GM12878 (cell line): ENCODE data around the gene CFL2.
"Not testable (repeated sequence)": the region's sequence is repeated elsewhere in the genome, so short reads cannot be mapped to it uniquely, and the experiment has no call there.

Source experiments
- EP300 ChIP-seq, 2 experiments: fragments of 150-350 bp in 1 of 2; IDR thresholded peaks; 2 replicates each; pipeline ENCODE4 v1.6.1; 2011 to 2012; ENCODE audit warnings: low read depth in 2 of 2, low read length in 2 of 2, borderline replicate concordance in 1 of 2, improper control_type of control experiment in 1 of 2, inconsistent platforms in 1 of 2; ENCODE audit not compliant: control insufficient read depth in 1 of 2
- JUND ChIP-seq: IDR thresholded peaks from 2 replicates; pipeline ENCODE4 v1.6.1; 2012; ENCODE audit warnings: low read depth, mild to moderate bottlenecking, low read length, improper control_type of control experiment, moderate library complexity
- MXI1 ChIP-seq: fragments of 150-350 bp; IDR thresholded peaks from 2 replicates; pipeline ENCODE4 v1.6.1; 2011; ENCODE audit warnings: low read depth, mild to moderate bottlenecking, inconsistent platforms, low read length, improper control_type of control experiment
- POLR2AphosphoS5 ChIP-seq: IDR thresholded peaks from 2 replicates; pipeline ENCODE4 v1.6.1; 2011; ENCODE audit warnings: mild to moderate bottlenecking, low read length, inconsistent platforms
- SUZ12 ChIP-seq: fragments of 200-600 bp; sonication (generic); IDR thresholded peaks from one replicate; pipeline ENCODE4 v1.6.1; 2018; ENCODE audit warnings: antibody characterized with exemption, mild to moderate bottlenecking; ENCODE audit not compliant: unreplicated experiment
- YY1 ChIP-seq: IDR thresholded peaks from 2 replicates; pipeline ENCODE4 v1.6.1; 2011; ENCODE audit warnings: low read depth, mild to moderate bottlenecking, low read length
- TF ChIP-seq, protein P1 (sequence below), 3 experiments: IDR thresholded peaks in 2 of 3; conservative IDR thresholded peaks in 1 of 3; 2 replicates each; pipeline ENCODE4 v1.5.1; 2011; ENCODE audit warnings: low read depth in 3 of 3, low read length in 3 of 3, mild to moderate bottlenecking in 3 of 3, control low read depth in 2 of 3, moderate library complexity in 2 of 3, inconsistent platforms in 1 of 3, mixed read lengths in 1 of 3; ENCODE audit not compliant: control insufficient read depth in 2 of 3, insufficient read depth in 1 of 3; ENCODE audit errors: extremely low read depth in 1 of 3
- TF ChIP-seq, protein P2 (sequence below): fragments of 450-650 bp; IDR thresholded peaks from 2 replicates; pipeline ENCODE4 v1.6.1; 2016; ENCODE audit warnings: mild to moderate bottlenecking

DNA sequence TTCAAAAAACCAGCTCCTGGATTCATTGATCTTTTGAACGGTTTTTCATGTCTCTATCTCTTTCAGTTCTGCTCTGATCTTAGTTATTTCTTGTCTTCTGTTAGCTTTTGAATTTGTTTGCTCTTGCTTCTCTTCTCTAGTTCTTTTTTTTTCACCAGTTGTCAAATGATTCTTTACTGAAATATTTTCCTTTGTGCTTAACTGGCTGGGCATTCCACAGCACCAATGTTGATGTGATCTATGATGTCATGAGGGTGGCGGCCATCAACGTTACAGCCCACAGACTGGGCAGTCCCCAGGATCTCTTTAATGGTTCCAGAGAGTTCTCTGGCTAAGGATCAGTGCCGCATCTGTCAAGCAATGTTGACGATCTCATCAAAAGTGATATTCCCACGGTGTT is 25.7 kb upstream of the CFL2 start:
- not testable (repeated sequence) for TF ChIP-seq POLR2AphosphoS5; JUND; MXI1; EP300 (IDR thresholded peaks at IDR 0.05; ENCODE audit: borderline replicate concordance in 1 of 2, control insufficient read depth in 1 of 2, low read depth in 2 of 2, low read length in 2 of 2); SUZ12; YY1
- TF ChIP-seq, protein P1, sequence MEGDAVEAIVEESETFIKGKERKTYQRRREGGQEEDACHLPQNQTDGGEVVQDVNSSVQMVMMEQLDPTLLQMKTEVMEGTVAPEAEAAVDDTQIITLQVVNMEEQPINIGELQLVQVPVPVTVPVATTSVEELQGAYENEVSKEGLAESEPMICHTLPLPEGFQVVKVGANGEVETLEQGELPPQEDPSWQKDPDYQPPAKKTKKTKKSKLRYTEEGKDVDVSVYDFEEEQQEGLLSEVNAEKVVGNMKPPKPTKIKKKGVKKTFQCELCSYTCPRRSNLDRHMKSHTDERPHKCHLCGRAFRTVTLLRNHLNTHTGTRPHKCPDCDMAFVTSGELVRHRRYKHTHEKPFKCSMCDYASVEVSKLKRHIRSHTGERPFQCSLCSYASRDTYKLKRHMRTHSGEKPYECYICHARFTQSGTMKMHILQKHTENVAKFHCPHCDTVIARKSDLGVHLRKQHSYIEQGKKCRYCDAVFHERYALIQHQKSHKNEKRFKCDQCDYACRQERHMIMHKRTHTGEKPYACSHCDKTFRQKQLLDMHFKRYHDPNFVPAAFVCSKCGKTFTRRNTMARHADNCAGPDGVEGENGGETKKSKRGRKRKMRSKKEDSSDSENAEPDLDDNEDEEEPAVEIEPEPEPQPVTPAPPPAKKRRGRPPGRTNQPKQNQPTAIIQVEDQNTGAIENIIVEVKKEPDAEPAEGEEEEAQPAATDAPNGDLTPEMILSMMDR (IDR thresholded peaks at IDR 0.05 in 2 of 3, conservative IDR thresholded peaks at IDR 0.05 in 1 of 3; ENCODE audit: control insufficient read depth in 2 of 3, extremely low read depth in 1 of 3, insufficient read depth in 1 of 3, low read depth in 3 of 3, low read length in 3 of 3) = not testable (repeated sequence)
- TF ChIP-seq, protein P2, sequence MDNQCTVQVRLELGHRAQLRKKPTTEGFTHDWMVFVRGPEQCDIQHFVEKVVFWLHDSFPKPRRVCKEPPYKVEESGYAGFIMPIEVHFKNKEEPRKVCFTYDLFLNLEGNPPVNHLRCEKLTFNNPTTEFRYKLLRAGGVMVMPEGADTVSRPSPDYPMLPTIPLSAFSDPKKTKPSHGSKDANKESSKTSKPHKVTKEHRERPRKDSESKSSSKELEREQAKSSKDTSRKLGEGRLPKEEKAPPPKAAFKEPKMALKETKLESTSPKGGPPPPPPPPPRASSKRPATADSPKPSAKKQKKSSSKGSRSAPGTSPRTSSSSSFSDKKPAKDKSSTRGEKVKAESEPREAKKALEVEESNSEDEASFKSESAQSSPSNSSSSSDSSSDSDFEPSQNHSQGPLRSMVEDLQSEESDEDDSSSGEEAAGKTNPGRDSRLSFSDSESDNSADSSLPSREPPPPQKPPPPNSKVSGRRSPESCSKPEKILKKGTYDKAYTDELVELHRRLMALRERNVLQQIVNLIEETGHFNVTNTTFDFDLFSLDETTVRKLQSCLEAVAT = not testable (repeated sequence)
